22Rv1 (cell line): ENCODE measurements around the gene GKN1.
A peak's percentile ranks its signal among the peaks of the same experiment; 100 is the strongest.

Experiments
- H3K27ac ChIP-seq: fragments of 450-650 bp; 2 replicates; pipeline ENCODE4 v1.5.1; 2017
- ZFX ChIP-seq: fragments of 450-650 bp; IDR thresholded peaks from 2 replicates; pipeline ENCODE4 v1.6.1; 2017; ENCODE audit warnings: antibody characterized with exemption, borderline replicate concordance
- TF ChIP-seq, protein P1 (sequence below): fragments of 450-650 bp; IDR thresholded peaks from 2 replicates; pipeline ENCODE4 v1.5.1; 2017; ENCODE audit warnings: mild to moderate bottlenecking

Gene GKN1, protein sequence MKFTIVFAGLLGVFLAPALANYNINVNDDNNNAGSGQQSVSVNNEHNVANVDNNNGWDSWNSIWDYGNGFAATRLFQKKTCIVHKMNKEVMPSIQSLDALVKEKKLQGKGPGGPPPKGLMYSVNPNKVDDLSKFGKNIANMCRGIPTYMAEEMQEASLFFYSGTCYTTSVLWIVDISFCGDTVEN

DNA sequence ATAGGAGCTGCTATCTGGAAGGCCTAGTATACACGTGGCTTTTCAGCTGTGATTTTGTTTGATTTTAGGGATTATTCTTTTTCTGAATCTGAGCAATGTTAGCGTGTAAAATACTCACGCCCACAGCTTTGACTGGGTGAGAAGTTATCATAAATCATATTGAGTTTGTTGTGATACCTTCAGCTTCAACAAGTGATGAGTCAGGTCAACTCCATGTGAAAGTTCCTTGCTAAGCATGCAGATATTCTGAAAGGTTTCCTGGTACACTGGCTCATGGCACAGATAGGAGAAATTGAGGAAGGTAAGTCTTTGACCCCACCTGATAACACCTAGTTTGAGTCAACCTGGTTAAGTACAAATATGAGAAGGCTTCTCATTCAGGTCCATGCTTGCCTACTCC lies at the start of gene GKN1:
GKN1 (plus strand) TSS at position 386 of the 400 bp plus-strand sequence. CDS start 42 bp downstream, outside the sequence.
- no peak within 1 kb of the TSS for H3K27ac ChIP-seq
- TF ChIP-seq, protein P1, sequence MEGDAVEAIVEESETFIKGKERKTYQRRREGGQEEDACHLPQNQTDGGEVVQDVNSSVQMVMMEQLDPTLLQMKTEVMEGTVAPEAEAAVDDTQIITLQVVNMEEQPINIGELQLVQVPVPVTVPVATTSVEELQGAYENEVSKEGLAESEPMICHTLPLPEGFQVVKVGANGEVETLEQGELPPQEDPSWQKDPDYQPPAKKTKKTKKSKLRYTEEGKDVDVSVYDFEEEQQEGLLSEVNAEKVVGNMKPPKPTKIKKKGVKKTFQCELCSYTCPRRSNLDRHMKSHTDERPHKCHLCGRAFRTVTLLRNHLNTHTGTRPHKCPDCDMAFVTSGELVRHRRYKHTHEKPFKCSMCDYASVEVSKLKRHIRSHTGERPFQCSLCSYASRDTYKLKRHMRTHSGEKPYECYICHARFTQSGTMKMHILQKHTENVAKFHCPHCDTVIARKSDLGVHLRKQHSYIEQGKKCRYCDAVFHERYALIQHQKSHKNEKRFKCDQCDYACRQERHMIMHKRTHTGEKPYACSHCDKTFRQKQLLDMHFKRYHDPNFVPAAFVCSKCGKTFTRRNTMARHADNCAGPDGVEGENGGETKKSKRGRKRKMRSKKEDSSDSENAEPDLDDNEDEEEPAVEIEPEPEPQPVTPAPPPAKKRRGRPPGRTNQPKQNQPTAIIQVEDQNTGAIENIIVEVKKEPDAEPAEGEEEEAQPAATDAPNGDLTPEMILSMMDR, result no peak
- no peak for TF ChIP-seq ZFX

DNA sequence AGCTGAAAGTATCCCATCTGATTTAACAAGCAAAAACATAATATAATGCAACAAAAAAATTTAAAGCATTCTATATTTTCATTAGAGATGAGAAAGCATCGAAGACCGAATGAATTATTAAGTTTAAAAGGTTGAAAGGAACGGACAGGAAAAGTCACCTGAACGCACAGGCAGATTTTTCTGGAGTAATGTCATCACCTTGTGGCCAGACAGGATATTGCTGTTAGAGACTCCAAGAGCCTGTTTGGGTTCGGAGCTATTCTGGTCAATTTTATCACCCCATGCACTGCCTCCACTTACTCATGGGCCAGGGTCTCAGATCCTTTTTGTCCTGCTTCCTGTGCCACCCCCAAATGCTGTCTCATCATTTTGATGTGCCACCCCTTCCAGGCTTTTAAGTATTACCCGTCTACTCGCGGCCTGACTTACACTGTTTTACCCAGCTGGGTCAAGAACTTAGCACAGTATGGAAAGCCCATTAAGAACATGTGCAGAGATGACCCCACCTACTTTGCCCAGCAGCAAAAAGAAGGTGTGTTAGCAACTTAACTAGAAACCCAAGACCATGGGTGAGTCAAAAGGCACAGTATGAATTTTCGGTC lies 49.0 kb upstream of the GKN1 start:
- TF ChIP-seq, protein P1, result peak; percentile 94
- TF ChIP-seq ZFX, result no peak
- no peak overlapping the region for H3K27ac ChIP-seq

DNA sequence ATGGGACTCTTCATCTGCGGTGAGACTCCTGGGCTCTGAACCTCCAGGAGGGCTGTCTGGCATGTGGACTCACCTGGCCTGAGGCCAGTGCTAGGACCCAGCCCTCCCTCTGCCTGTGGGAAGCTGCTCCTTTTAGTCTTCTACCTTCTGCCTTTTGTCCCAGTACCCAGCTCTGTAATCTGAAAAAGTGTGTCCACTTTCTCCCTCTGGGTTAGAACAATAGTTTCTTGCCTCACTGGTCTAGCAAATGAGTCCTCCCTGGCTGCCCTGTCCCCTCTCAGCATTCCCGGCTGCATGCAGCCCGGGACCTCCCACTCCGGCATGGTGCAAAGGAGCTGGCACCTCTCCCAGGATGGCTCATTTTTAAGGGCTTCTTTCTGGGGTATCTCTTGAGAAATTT lies 47.6 kb upstream of the GKN1 start:
- H3K27ac ChIP-seq, result no peak overlapping the region
- no peak for TF ChIP-seq ZFX
- TF ChIP-seq, protein P1, result no peak

DNA sequence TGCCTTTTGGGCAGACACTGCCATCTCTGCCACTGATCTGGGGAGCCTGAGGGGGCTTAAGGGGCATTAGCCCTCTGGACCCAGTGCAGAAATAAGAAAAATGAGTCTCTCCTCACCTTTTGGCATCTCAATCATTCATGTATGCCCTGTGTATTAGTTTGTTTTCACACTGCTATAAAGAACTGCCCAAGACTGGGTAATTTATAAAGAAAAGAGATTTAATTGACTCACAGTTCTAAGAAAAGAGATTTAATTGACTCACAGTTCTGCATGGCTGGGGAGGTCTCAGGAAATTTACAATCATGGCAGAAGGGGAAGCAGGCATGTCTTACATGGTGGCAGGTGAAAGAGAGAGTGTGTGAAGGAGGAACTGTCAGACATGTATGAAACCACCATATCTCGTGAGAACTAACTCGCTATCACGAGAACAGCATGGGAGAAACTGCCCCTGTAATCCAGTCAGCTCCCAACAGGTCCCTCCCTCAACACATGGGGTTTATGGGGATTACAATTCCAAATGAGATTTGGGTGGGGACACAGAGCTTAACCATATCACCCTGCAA lies 43.2 kb upstream of the GKN1 start:
- no peak for TF ChIP-seq ZFX
- TF ChIP-seq, protein P1, result no peak
- H3K27ac ChIP-seq, result no peak overlapping the region

DNA sequence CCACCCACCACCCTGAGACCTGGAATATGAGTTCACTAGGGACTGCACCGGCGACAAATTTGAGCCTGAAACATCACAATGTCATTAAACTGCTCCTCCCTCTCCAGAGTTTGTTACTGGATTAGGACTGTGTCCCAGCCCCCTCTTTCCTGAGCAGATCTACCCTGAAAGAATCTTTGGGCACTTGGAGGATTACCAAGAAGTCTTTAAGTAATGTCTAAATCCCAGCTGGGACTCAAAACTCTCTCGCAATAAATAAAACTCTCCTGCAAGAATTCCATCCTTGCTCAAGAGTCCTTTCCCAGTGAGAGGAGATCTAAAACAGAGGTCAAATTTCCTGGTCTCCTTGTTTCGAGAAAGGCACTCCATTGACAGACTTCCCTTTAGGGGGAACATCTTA lies 42.6 kb upstream of the GKN1 start:
- TF ChIP-seq, protein P1, result no peak
- no peak for TF ChIP-seq ZFX
- no peak overlapping the region for H3K27ac ChIP-seq

DNA sequence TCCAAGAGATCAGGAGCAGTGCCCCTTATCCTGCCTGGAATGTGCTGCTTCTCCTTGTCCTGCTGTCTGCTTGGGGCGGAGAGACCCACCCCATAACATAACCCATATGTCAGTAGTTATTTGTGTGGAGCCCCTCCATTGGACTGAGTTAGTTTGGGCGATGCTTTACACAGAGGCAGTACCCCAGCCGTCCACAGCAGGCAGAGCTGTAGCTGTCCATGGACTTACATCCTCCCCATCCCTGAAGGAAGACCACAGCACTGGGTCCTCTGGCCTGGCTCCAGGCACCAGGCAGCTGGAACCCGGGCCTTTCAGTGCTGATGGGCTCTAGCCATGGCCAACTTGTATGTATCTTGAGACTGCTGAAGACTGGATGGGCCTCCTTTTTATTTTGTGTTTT lies 42.0 kb upstream of the GKN1 start:
- H3K27ac ChIP-seq, result no peak overlapping the region
- TF ChIP-seq ZFX, result no peak
- TF ChIP-seq, protein P1, result no peak

DNA sequence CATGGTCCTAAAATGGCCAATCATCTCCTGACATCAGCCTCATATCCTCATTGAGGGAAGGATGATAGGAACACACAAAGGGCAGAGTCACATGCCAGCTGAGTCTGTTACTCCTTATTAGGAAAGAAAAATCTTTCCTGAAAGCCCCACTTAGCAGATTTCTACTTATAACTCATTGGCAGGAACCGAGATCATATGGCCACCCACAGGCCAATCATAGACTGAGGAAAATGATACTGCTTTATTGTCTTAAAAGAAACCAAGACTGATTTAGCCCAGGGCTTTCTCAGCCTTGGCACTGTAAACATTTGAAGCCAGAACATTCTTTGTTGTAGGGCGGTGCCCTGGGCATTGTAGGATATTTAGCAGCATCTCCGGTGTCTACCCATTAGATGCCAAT lies 40.4 kb upstream of the GKN1 start:
- no peak overlapping the region for H3K27ac ChIP-seq
- TF ChIP-seq ZFX, result no peak
- TF ChIP-seq, protein P1, result no peak
